RWPE2 (cell line): Measurements from ENCODE around the gene OAF.

Experiments used
- ATAC-seq: fragments of 200-7000 bp; cut with Tn5 transposase; 3 replicates; pipeline ENCODE4 v1.9.1; 2021; ENCODE audit warnings: low read depth
- DNase-seq: peaks from one replicate; pipeline ENCODE4 v3.0.0-alpha.2; 2020; ENCODE audit warnings: low spot score
- H3K27ac ChIP-seq: fragments of 450-650 bp; 2 replicates; pipeline ENCODE4 v1.5.1; 2017; ENCODE audit warnings: mild to moderate bottlenecking; ENCODE audit not compliant: poor library complexity, severe bottlenecking
- H3K27me3 ChIP-seq: fragments of 250-450 bp; sonication (Bioruptor Pico); 2 replicates; pipeline ENCODE4 v1.5.1; 2021; ENCODE audit warnings: mild to moderate bottlenecking, moderate library complexity; ENCODE audit not compliant: insufficient read depth, poor library complexity, severe bottlenecking
- H3K36me3 ChIP-seq: fragments of 250-450 bp; sonication (Bioruptor Pico); 2 replicates; pipeline ENCODE4 v1.5.1; 2020; ENCODE audit warnings: low read depth, mild to moderate bottlenecking, moderate library complexity
- H3K4me1 ChIP-seq: fragments of 250-450 bp; sonication (Bioruptor Pico); 2 replicates; pipeline ENCODE4 v1.5.1; 2021; ENCODE audit warnings: mild to moderate bottlenecking, moderate library complexity; ENCODE audit not compliant: insufficient read depth, poor library complexity, severe bottlenecking
- H3K4me3 ChIP-seq: fragments of 250-450 bp; sonication (Bioruptor Pico); 2 replicates; pipeline ENCODE4 v1.5.1; 2021; ENCODE audit warnings: mild to moderate bottlenecking, moderate library complexity; ENCODE audit not compliant: severe bottlenecking
- H3K9me3 ChIP-seq: fragments of 250-450 bp; sonication (Bioruptor Pico); 2 replicates; pipeline ENCODE4 v1.5.1; 2021; ENCODE audit warnings: mild to moderate bottlenecking, moderate library complexity; ENCODE audit not compliant: severe bottlenecking
- CTCF ChIP-seq: fragments of 450-650 bp; IDR thresholded peaks from one replicate; pipeline ENCODE4 v1.5.1; 2017; ENCODE audit warnings: mild to moderate bottlenecking, moderate library complexity; ENCODE audit not compliant: poor library complexity, severe bottlenecking

The OAF gene

DNA sequence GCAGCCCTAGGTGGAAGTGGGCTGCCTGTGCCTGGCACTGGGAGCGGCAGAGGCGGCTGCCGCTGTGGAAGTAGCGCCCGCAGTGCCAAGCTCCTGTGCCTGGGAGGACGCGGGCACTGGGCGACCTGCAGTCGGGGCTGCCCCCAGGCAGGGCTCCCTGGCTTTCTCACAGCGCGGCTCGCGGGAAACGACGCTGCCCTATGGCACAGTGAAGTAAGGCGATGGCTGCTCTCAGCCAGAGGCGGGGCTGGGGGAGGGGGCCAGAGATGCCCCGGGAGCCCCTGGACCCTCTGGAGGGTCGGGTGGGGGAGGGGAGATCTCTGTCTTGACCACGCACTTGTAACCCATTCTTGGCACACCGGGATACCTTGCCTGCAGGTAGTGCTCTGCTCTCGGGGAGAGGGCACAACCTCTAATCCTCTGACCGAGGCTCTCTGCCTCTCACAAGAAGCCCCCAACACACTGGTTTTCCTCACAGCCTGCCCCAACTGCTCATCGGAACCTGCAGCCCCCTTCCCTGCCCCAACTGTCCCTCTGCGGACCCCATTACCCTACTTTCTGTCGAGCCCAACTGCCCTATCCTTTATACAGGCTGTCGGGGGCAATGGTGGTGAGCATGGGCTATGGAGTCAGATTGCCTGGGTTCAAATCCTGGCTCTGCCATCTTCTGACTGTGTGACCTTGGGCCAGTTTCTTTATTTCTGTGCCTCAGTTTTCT lies 40.7 kb upstream of the OAF start:
- H3K36me3 ChIP-seq = no peaks in the 10 kb centered on the region
- TF ChIP-seq CTCF = no peak
- no peak overlapping the region for H3K4me3 ChIP-seq
- no peaks in the 10 kb centered on the region for H3K27me3 ChIP-seq
- H3K27ac ChIP-seq = no peak overlapping the region
- H3K4me1 ChIP-seq = no peaks in the 10 kb centered on the region
- DNase-seq (peak; percentile 55), ATAC-seq (no peak)
- H3K9me3 ChIP-seq = no peaks in the 10 kb centered on the region

DNA sequence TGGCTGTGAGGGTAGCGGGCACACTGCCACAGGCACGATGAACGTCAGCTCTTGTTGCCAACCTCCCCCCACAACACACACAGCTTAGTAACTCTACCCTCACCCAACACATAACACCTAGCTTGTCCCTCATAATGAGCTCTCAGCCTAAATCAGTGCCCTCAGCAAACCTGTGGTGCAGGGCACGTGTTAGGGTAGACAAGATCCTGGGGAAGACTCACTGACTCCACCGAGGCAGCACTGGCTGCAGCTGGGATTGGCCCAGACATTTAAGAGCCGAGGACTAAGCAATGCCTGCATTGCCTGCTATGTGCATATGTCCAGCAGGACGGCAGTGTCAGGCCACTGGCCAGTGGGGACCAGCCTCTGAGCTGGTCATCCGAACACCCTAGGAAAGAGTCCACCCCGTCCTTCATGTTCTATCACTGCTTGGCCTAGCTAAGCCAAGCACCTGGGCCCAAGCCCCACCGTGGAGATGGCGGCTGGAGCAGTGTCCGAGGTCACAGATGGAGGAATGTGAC lies 40.0 kb upstream of the OAF start:
- DNase-seq = no peak
- no peak overlapping the region for H3K27ac ChIP-seq
- ATAC-seq = no peak
- no peaks in the 10 kb centered on the region for H3K4me1 ChIP-seq
- no peaks in the 10 kb centered on the region for H3K36me3 ChIP-seq
- H3K4me3 ChIP-seq = no peak overlapping the region
- peaks cover 1% of the 10 kb centered on the region for H3K27me3 ChIP-seq
- no peak for TF ChIP-seq CTCF
- no peaks in the 10 kb centered on the region for H3K9me3 ChIP-seq

GRCh38 chr11:120172054-120172911 lies 38.5 kb upstream of the OAF start:
- H3K27ac ChIP-seq = no peak overlapping the region
- no peak for DNase-seq
- no peaks in the 10 kb centered on the region for H3K9me3 ChIP-seq
- H3K4me3 ChIP-seq = no peak overlapping the region
- ATAC-seq = peak; percentile 48
- TF ChIP-seq CTCF = peak; percentile 67
- H3K4me1 ChIP-seq = no peaks in the 10 kb centered on the region
- H3K27me3 ChIP-seq = peaks cover 6% of the 10 kb centered on the region
- no peaks in the 10 kb centered on the region for H3K36me3 ChIP-seq

GRCh38 chr11:120173019-120173705 lies 37.7 kb upstream of the OAF start:
- ATAC-seq (no peak), DNase-seq (no peak)
- Histone ChIP-seq H3K36me3 (no peaks in the 10 kb centered on the region), H3K9me3 (no peaks in the 10 kb centered on the region), H3K27ac (no peak overlapping the region), H3K4me3 (no peak overlapping the region), H3K27me3 (peaks cover 6% of the 10 kb centered on the region), H3K4me1 (no peaks in the 10 kb centered on the region)
- no peak for TF ChIP-seq CTCF
